ENCODE measurements around the gene NTMT1. TPM values are rescaled to one million over a fixed set of nuclear protein-coding genes. Genes with fewer than 3 reads are reported as not detected.

NTMT1 gene
- total RNA-seq, 1 experiment from 2014 or later = 84.8 TPM

GRCh38 chr9:129667378-129667777 is 41.4 kb downstream of the NTMT1 start:
- TF ChIP-seq ATF3 (IDR thresholded peaks at IDR 0.05) = no peak
- TF ChIP-seq SP1 (IDR thresholded peaks at IDR 0.05; ENCODE audit: low read depth) = no peak
- no peak for DNase-seq (ENCODE audit: low read depth, low spot score)
- peaks cover 15 to 27% of the 10 kb centered on the region in 2 experiments for H3K4me1 ChIP-seq (ENCODE audit: control insufficient read depth in 1 of 2, insufficient read depth in 2 of 2, low read length in 2 of 2)
- H3K9me2 ChIP-seq (ENCODE audit: insufficient read depth) = no peaks in the 10 kb centered on the region
- H3K4me3 ChIP-seq (replicated peaks in 1 of 2; ENCODE audit: low read depth in 1 of 2, low read length in 2 of 2) = no peak overlapping the region
- ChIA-PET CTCF (interaction anchor here (1.3 kb wide), 1 partner anchor 25 kb away, joined by 3 read pairs; no protein-coding TSS in a partner anchor), POLR2A (no interaction called here), RAD21 (ENCODE audit: low non-redundant PET in 1 of 2, low total read pairs in 2 of 2, uncharacterized antibody in 2 of 2, unreplicated experiment in 2 of 2) (no interaction called here)
- peak overlapping the region; percentile 84 for H3K4me2 ChIP-seq (ENCODE audit: low read length)
- no peaks in the 10 kb centered on the region for H3K9me3 ChIP-seq (ENCODE audit: control insufficient read depth in 1 of 2, insufficient read depth in 1 of 2, low read depth in 1 of 2, low read length in 2 of 2)
- BruUV-seq (replicated peaks) = no TSS peak
- H3K36me3 ChIP-seq (ENCODE audit: control insufficient read depth in 1 of 2, insufficient read depth in 2 of 2, low read length in 2 of 2) = no peaks in the 10 kb centered on the region
- peak overlapping the region; percentile 31; the same call in 1 of the 2 replicates for H3K27ac ChIP-seq (ENCODE audit: low read depth, low read length)
- H4K20me1 ChIP-seq (ENCODE audit: insufficient read depth) = no peaks in the 10 kb centered on the region
- no peak overlapping the region for H3K9ac ChIP-seq (ENCODE audit: low read length)
- no peaks in the 10 kb centered on the region for H3K27me3 ChIP-seq (ENCODE audit: insufficient read depth, low read length)
- intact Hi-C loops (cut with micrococcal nuclease) = no loop called here
- H3K79me2 ChIP-seq (ENCODE audit: insufficient read depth, low read length) = peaks cover 10% of the 10 kb centered on the region; the same call in 1 of the 2 replicates
- H2AFZ ChIP-seq (ENCODE audit: low read depth, low read length, poor library complexity, severe bottlenecking) = no peak overlapping the region
- ATAC-seq = no peak

GRCh38 chr9:129667850-129668249 is 41.9 kb downstream of the NTMT1 start:
- BruUV-seq (replicated peaks) = no TSS peak
- intact Hi-C loops (cut with micrococcal nuclease) = no loop called here
- TF ChIP-seq YY1 (IDR thresholded peaks at IDR 0.05; ENCODE audit: extremely low read depth, insufficient replicate concordance, low read depth, low read length) = no peak
- TF ChIP-seq EGR1 (IDR thresholded peaks at IDR 0.05; ENCODE audit: low read depth) = no peak
- Histone ChIP-seq H3K4me1 (ENCODE audit: control insufficient read depth in 1 of 2, insufficient read depth in 2 of 2, low read length in 2 of 2) (peaks cover 15 to 27% of the 10 kb centered on the region in 2 experiments), H2AFZ (ENCODE audit: low read depth, low read length, poor library complexity, severe bottlenecking) (no peak overlapping the region), H3K4me3 (replicated peaks in 1 of 2; ENCODE audit: low read depth in 1 of 2, low read length in 2 of 2) (no peak overlapping the region), H3K4me2 (ENCODE audit: low read length) (peak overlapping the region; percentile 84), H3K27ac (ENCODE audit: low read depth, low read length) (no peak overlapping the region), H3K9ac (ENCODE audit: low read length) (no peak overlapping the region), H3K9me2 (ENCODE audit: insufficient read depth) (no peaks in the 10 kb centered on the region), H3K27me3 (ENCODE audit: insufficient read depth, low read length) (no peaks in the 10 kb centered on the region), H3K9me3 (ENCODE audit: control insufficient read depth in 1 of 2, insufficient read depth in 1 of 2, low read depth in 1 of 2, low read length in 2 of 2) (no peaks in the 10 kb centered on the region), H3K79me2 (ENCODE audit: insufficient read depth, low read length) (peaks cover 10% of the 10 kb centered on the region; the same call in 1 of the 2 replicates), H3K36me3 (ENCODE audit: control insufficient read depth in 1 of 2, insufficient read depth in 2 of 2, low read length in 2 of 2) (no peaks in the 10 kb centered on the region), H4K20me1 (ENCODE audit: insufficient read depth) (no peaks in the 10 kb centered on the region)
- ATAC-seq = peak; percentile 26; the same call in 1 of the 2 replicates
- ChIA-PET POLR2A (no interaction called here), RAD21 (ENCODE audit: low non-redundant PET in 1 of 2, low total read pairs in 2 of 2, uncharacterized antibody in 2 of 2, unreplicated experiment in 2 of 2) (no interaction called here), CTCF (interaction anchor here (1.3 kb wide), 1 partner anchor 25 kb away, joined by 3 read pairs; no protein-coding TSS in a partner anchor)
- no peak for DNase-seq (ENCODE audit: low read depth, low spot score)

Measured in HCT116 (cell line).